Hepatocyte (in vitro differentiated cells): ENCODE results near the gene NRXN2. TPM values are rescaled to one million over a fixed set of nuclear protein-coding genes. Genes with fewer than 3 reads are reported as not detected.
A peak's percentile ranks its signal among the peaks of the same experiment; 100 is the strongest.

Source experiments
- DNase-seq: peaks from one replicate; pipeline ENCODE4 v3.0.0-alpha.2; 2016; ENCODE audit warnings: low spot score
- H2AFZ ChIP-seq: fragments of 200-600 bp; sonication (generic); 2 replicates; pipeline ENCODE4 v1.6.0; 2016; ENCODE audit warnings: antibody characterized with exemption, mild to moderate bottlenecking
- H3K27ac ChIP-seq: fragments of 200-600 bp; sonication (generic); 2 replicates; pipeline ENCODE4 v1.5.1; 2016; ENCODE audit warnings: mild to moderate bottlenecking
- H3K27me3 ChIP-seq: fragments of 200-600 bp; sonication (generic); 2 replicates; pipeline ENCODE4 v1.6.1; 2016
- H3K36me3 ChIP-seq: fragments of 200-600 bp; sonication (generic); replicated peaks from 2 replicates; pipeline ENCODE4 v1.5.1; 2016; ENCODE audit warnings: low read depth; ENCODE audit not compliant: insufficient read depth
- H3K4me1 ChIP-seq: fragments of 200-600 bp; sonication (generic); 2 replicates; pipeline ENCODE4 v1.5.1; 2016; ENCODE audit warnings: mild to moderate bottlenecking, moderate library complexity; ENCODE audit not compliant: insufficient read depth
- H3K4me2 ChIP-seq: fragments of 200-600 bp; sonication (generic); 2 replicates; pipeline ENCODE4 v1.6.0; 2016
- H3K4me3 ChIP-seq: fragments of 200-600 bp; sonication (generic); 2 replicates; pipeline ENCODE4 v1.5.1; 2016; ENCODE audit warnings: mild to moderate bottlenecking
- H3K79me2 ChIP-seq: fragments of 200-600 bp; sonication (generic); 2 replicates; pipeline ENCODE4 v1.6.0; 2017; ENCODE audit warnings: mild to moderate bottlenecking
- H3K9me2 ChIP-seq: fragments of 200-600 bp; sonication (generic); replicated peaks from 2 replicates; pipeline ENCODE4 v1.6.0; 2017; ENCODE audit warnings: mild to moderate bottlenecking; ENCODE audit not compliant: insufficient read depth
- H3K9me3 ChIP-seq: fragments of 200-600 bp; sonication (generic); 2 replicates; pipeline ENCODE4 v1.5.1; 2016; ENCODE audit warnings: low read depth, mild to moderate bottlenecking
- H4K20me1 ChIP-seq: fragments of 200-600 bp; sonication (generic); 2 replicates; pipeline ENCODE4 v1.6.0; 2016; ENCODE audit warnings: mild to moderate bottlenecking; ENCODE audit not compliant: insufficient read depth, poor library complexity, severe bottlenecking
- EZH2 ChIP-seq: fragments of 200-600 bp; sonication (generic); IDR thresholded peaks from 2 replicates; pipeline ENCODE4 v1.6.1; 2016; ENCODE audit warnings: antibody characterized with exemption, mild to moderate bottlenecking, borderline replicate concordance
- EZH2phosphoT487 ChIP-seq: fragments of 200-600 bp; sonication (generic); IDR thresholded peaks from one replicate; pipeline ENCODE4 v1.6.1; 2018; ENCODE audit warnings: antibody characterized with exemption, mild to moderate bottlenecking, low read depth, moderate library complexity; ENCODE audit not compliant: unreplicated experiment, severe bottlenecking
- WGBS: methylation state at CpG from one replicate; pipeline ENCODE4 v1.1.6; 2016; ENCODE audit warnings: low lambda C conversion rate; ENCODE audit errors: missing lambda C conversion rate; 5-methylcytosine and 5-hydroxymethylcytosine counted together
- polyA plus RNA-seq: library from polyadenylated mRNA; unstranded; fragments of >200 nt; fragmentation: Nextera tagmentation; extraction: Ambion mirVana; gene quantifications from 2 replicates; pipeline ENCODE4 v1.2.1, GENCODE V29; 2016
- total RNA-seq: library from RNA; depleted of rRNA; stranded (reverse); fragments of >200 nt; gene quantifications from 2 replicates; pipeline ENCODE4 v1.2.3, GENCODE V29; 2014
- TF ChIP-seq, protein P1 (sequence below): fragments of 200-600 bp; sonication (generic); IDR thresholded peaks from 2 replicates; pipeline ENCODE4 v1.5.1; 2016; ENCODE audit warnings: antibody characterized with exemption, mild to moderate bottlenecking; ENCODE audit not compliant: poor library complexity

The NRXN2 gene
- total and polyA plus RNA-seq, 2 experiments from 2014 or later, result 0.83 to 1.7 TPM

DNA sequence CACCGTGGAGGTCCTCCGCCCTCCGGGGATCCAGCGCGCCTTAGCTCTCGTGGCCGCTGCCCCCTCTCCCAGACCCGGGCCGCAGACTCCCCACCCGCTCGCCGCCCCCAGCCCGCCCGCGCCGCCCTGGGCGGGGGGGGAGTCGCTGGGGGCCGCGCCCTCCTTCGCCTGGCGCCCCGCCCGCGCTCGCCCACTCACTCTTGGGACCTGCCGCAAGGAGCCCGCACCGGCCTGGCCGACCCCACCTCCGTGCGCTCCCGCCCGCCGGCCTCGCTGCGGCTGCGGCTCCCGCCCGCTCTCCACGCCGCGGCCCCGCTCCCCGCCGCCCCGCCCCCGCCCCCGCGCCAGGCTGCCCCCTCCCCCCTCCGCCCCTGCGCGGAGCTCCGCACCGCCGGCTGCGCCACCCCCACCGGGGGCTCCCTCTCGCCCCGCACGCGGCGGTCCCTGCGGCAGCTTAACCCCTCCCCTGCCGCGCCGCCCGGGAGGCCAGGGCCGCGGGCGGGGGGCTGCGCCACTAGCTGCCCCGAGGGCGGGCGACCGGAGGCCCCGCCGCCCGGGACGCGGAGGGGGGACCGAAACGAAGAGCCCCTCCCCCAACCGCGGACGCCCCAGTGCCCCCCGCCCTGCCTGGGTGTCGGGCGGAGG, 21.7 kb upstream of the NRXN2 start:
- Histone ChIP-seq H3K9me2 (no peaks in the 10 kb centered on the region), H3K27me3 (peaks cover 61% of the 10 kb centered on the region), H3K4me1 (peaks cover 34% of the 10 kb centered on the region), H3K79me2 (no peaks in the 10 kb centered on the region), H3K9me3 (no peaks in the 10 kb centered on the region), H3K36me3 (no peaks in the 10 kb centered on the region), H4K20me1 (no peaks in the 10 kb centered on the region), H2AFZ (peak overlapping the region; percentile 40), H3K4me3 (no peak overlapping the region), H3K4me2 (peak overlapping the region; percentile 90), H3K27ac (no peak overlapping the region)
- WGBS, result no CpG with 5 or more reads among the region's 89 CpGs
- no peak for DNase-seq
- TF ChIP-seq EZH2phosphoT487, result no peak
- TF ChIP-seq EZH2, result peak; percentile 1

DNA sequence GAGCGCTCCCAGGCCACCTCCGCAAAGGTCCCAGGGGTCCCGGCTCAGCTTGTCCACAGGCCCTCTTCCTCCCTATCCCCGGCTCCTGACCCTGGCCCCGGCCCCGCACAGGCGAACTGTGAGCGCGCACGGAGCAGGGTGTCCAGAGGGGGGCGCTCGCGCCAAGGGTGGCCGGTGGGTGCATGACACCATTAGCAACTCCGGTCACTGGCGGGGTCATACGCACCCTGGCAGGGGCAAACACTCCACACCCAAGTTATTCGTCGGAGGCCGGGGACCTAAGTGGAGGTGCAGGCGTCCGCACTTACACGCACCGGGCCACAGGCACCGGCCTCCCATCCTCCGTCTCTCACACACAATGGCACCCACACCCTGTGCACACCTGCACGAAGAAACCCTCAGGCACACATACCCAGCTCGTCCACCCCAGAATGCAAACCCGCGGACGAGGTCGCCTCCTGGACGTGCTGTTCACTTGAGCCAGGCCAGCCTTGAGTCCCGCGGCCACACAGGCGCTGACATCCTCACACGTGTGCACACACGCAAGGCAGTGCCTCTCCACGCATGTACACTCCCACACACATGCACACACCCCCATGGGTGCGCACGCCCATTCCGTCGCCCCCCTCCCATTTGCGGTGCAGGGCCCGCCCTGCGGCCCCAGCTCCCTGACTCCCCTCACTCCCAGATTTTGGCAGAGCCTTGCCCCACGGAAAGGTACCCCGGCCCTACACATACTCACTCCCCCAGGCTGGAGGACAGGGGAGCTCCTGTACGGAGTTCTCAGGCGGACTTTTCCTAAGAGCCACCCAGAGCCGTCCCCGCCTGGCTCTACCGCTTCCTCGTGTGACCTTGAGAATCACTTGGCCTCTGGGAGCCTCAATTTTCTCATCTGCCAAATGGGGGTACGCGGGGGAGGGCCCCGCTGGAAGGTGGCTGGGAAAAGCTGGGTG, 20.9 kb upstream of the NRXN2 start, which contains the start of gene RASGRP2:
TSS of gene RASGRP2 (minus strand) at position 552 of the 953 bp plus-strand sequence. CDS start 1,276 bp downstream, outside the sequence.
- 7% methylated on average over 50 of the region's 57 CpGs for WGBS
- no peak within 1 kb of the TSS for H3K27ac ChIP-seq

DNA sequence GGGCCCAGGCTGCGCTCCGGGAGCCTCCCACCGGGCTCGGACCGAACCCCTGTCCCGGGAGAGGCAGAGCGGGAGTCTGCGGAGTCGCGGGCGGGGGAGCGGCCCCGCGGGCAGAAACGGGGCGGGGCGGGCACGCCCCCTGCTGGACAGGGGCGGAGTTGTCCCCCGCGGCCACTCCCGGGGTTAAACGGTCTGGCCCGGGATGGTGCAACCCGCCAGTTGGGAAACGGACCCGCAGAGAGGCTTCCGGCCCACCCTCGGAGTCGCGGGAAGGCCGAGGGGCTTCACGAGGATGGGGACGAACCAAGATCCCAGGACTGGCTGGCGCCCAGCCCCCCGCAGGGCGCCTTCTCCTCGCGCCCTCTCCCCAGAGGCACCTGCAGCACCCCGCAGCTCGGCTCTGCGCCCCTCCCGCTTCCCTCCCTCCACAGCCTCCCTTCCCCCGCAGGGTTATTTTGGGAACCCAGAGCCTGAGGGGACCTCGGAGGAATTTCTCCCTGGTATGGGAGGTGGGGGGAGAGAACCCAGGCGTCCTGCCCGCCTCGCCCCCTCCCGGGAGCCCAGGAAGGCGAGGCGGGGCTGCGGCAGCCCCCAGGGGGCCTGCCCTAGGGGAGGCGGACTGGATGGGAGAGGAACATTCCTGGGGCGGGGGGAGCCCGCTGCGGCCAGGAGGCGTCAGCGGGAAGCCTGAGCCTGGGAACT, 20.0 kb upstream of the NRXN2 start:
- peak; percentile 71 for DNase-seq
- peak overlapping the region; percentile 49 for H2AFZ ChIP-seq
- H3K4me1 ChIP-seq, result peaks cover 34% of the 10 kb centered on the region
- peak overlapping the region; percentile 90 for H3K4me2 ChIP-seq
- no peaks in the 10 kb centered on the region for H3K9me2 ChIP-seq
- peaks cover 61% of the 10 kb centered on the region for H3K27me3 ChIP-seq
- no peaks in the 10 kb centered on the region for H3K9me3 ChIP-seq
- H3K36me3 ChIP-seq, result no peaks in the 10 kb centered on the region
- no peak overlapping the region for H3K27ac ChIP-seq
- WGBS, result 2% methylated on average over 26 of the region's 58 CpGs
- no peaks in the 10 kb centered on the region for H3K79me2 ChIP-seq
- H4K20me1 ChIP-seq, result no peaks in the 10 kb centered on the region
- H3K4me3 ChIP-seq, result peak overlapping the region; percentile 33
- TF ChIP-seq, protein P1, sequence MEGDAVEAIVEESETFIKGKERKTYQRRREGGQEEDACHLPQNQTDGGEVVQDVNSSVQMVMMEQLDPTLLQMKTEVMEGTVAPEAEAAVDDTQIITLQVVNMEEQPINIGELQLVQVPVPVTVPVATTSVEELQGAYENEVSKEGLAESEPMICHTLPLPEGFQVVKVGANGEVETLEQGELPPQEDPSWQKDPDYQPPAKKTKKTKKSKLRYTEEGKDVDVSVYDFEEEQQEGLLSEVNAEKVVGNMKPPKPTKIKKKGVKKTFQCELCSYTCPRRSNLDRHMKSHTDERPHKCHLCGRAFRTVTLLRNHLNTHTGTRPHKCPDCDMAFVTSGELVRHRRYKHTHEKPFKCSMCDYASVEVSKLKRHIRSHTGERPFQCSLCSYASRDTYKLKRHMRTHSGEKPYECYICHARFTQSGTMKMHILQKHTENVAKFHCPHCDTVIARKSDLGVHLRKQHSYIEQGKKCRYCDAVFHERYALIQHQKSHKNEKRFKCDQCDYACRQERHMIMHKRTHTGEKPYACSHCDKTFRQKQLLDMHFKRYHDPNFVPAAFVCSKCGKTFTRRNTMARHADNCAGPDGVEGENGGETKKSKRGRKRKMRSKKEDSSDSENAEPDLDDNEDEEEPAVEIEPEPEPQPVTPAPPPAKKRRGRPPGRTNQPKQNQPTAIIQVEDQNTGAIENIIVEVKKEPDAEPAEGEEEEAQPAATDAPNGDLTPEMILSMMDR, result peak; percentile 81
- TF ChIP-seq EZH2phosphoT487 (no peak), EZH2 (peak; percentile 61)

More for the DNA sequence above, 20.9 kb upstream of the NRXN2 start, which contains the start of gene RASGRP2:
- Histone ChIP-seq H2AFZ (no peak within 1 kb of the TSS), H3K9me3 (no peaks in the 10 kb centered on the region), H3K9me2 (no peaks in the 10 kb centered on the region), H3K36me3 (no peaks in the 10 kb centered on the region), H3K4me2 (peak within 1 kb of the TSS; percentile 90), H3K27me3 (peaks cover 61% of the 10 kb centered on the region), H4K20me1 (no peaks in the 10 kb centered on the region), H3K4me1 (peaks cover 34% of the 10 kb centered on the region), H3K4me3 (no peak within 1 kb of the TSS), H3K79me2 (no peaks in the 10 kb centered on the region)
- peak; percentile 58 for DNase-seq
- TF ChIP-seq EZH2phosphoT487, result peak; percentile 43
- TF ChIP-seq EZH2, result no peak
- TF ChIP-seq, protein P1, result peak; percentile 56
